DOHH2 (cell line): ENCODE results near the gene CELA2A.

Experiments
- EZH2phosphoT487 ChIP-seq: fragments of 200-600 bp; sonication (generic); IDR thresholded peaks from 2 replicates; pipeline ENCODE4 v1.6.1; 2017; ENCODE audit warnings: borderline replicate concordance, mild to moderate bottlenecking, antibody characterized with exemption, low read length, moderate library complexity, mixed read lengths
- TF ChIP-seq, protein P1 (sequence below): fragments of 200-600 bp; sonication (generic); IDR thresholded peaks from one replicate; pipeline ENCODE4 v1.5.1; 2014; ENCODE audit warnings: antibody characterized with exemption, mild to moderate bottlenecking, low read depth, low read length; ENCODE audit not compliant: poor library complexity, severe bottlenecking

DNA sequence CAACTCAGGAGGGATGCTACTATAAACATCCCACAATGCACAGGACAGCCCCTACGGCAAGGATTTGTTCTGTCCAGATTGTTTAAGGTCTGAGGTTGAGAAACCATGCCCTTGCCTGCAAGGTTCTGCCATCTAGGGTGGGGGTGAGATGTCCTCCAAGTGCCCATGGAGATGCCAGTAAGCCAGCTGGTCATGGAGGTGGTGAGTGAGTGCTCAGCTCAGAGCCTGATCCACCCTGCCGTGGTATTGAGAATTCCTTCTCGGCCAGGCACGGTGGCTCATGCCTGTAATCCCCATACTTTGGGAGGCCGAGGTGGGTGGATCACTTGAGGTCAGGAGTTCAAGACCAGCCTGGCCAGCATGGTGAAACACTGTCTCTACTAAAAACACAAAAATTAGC, 31.6 kb upstream of the CELA2A start:
- TF ChIP-seq, protein P1, sequence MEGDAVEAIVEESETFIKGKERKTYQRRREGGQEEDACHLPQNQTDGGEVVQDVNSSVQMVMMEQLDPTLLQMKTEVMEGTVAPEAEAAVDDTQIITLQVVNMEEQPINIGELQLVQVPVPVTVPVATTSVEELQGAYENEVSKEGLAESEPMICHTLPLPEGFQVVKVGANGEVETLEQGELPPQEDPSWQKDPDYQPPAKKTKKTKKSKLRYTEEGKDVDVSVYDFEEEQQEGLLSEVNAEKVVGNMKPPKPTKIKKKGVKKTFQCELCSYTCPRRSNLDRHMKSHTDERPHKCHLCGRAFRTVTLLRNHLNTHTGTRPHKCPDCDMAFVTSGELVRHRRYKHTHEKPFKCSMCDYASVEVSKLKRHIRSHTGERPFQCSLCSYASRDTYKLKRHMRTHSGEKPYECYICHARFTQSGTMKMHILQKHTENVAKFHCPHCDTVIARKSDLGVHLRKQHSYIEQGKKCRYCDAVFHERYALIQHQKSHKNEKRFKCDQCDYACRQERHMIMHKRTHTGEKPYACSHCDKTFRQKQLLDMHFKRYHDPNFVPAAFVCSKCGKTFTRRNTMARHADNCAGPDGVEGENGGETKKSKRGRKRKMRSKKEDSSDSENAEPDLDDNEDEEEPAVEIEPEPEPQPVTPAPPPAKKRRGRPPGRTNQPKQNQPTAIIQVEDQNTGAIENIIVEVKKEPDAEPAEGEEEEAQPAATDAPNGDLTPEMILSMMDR = no peak
- no peak for TF ChIP-seq EZH2phosphoT487
